ENCODE measurements around the gene SORBS1.

Gene SORBS1

GRCh38 chr10:95505641-95506040, 55.5 kb downstream of the SORBS1 start:
- no peak for TF ChIP-seq POU6F1 (CRISPR knock-in tag; IDR thresholded peaks at IDR 0.05; ENCODE audit: borderline replicate concordance, low read depth)
- ATAC-seq: no peak

DNA sequence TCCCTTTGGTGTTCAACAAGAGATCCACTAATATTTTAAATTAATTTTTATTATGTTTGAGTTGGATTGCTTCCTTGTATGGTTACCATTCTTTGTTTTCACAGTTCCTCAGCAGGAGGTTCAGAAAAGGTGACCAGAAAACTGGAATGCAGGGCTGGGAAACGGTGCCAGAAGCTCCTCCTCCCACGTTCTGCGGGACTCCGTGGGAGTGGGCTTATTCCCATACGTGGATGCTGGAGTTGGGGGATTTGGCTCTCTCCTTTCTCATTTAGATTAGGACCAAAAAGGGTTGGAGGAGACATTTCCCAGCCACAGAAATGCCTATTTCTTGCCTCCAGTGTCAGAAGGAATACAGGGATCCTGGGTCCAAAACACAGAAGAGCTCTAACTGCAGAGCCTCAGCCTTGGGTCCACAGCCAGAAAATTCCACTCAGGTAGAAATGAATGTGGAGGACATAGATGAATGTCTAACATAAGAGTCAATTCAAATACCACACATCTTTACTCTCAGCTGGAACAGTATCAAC, 56.0 kb downstream of the SORBS1 start:
- no peak for ATAC-seq
- TF ChIP-seq, protein P1, sequence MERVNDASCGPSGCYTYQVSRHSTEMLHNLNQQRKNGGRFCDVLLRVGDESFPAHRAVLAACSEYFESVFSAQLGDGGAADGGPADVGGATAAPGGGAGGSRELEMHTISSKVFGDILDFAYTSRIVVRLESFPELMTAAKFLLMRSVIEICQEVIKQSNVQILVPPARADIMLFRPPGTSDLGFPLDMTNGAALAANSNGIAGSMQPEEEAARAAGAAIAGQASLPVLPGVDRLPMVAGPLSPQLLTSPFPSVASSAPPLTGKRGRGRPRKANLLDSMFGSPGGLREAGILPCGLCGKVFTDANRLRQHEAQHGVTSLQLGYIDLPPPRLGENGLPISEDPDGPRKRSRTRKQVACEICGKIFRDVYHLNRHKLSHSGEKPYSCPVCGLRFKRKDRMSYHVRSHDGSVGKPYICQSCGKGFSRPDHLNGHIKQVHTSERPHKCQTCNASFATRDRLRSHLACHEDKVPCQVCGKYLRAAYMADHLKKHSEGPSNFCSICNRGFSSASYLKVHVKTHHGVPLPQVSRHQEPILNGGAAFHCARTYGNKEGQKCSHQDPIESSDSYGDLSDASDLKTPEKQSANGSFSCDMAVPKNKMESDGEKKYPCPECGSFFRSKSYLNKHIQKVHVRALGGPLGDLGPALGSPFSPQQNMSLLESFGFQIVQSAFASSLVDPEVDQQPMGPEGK (CRISPR knock-in tag; IDR thresholded peaks at IDR 0.05; ENCODE audit: borderline replicate concordance): no peak
- TF ChIP-seq, protein P2, sequence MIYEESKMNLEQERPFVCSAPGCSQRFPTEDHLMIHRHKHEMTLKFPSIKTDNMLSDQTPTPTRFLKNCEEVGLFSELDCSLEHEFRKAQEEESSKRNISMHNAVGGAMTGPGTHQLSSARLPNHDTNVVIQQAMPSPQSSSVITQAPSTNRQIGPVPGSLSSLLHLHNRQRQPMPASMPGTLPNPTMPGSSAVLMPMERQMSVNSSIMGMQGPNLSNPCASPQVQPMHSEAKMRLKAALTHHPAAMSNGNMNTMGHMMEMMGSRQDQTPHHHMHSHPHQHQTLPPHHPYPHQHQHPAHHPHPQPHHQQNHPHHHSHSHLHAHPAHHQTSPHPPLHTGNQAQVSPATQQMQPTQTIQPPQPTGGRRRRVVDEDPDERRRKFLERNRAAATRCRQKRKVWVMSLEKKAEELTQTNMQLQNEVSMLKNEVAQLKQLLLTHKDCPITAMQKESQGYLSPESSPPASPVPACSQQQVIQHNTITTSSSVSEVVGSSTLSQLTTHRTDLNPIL (CRISPR knock-in tag; IDR thresholded peaks at IDR 0.05; ENCODE audit: low read depth): no peak

DNA sequence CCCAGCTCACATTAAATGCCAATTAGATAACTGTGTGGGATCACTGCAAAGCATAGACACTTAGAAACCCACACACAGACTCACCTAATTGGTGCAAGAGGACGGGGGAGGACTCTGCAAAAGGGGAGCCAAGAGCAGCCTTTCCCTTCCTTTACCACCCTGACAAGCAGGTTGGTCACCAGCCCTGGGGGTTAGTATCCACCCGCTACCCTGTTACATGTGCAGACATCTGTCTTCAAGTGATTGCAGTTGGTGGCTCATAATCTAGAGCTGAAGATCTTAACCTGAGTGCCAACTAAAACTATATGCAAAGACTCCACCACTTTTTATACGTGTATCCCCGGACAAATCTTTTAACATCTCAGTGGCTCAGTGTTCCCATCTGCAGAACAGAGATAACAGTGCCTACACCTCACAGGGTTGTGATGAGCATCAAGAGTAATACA, 56.9 kb downstream of the SORBS1 start:
- TF ChIP-seq ZC3H10 (CRISPR knock-in tag; IDR thresholded peaks at IDR 0.05): no peak
- TF ChIP-seq BACH2 (CRISPR knock-in tag; IDR thresholded peaks at IDR 0.05; ENCODE audit: borderline replicate concordance): no peak
- TF ChIP-seq, protein P1 (CRISPR knock-in tag; IDR thresholded peaks at IDR 0.05; ENCODE audit: borderline replicate concordance): no peak
- TF ChIP-seq ZFP30 (CRISPR knock-in tag; IDR thresholded peaks at IDR 0.05): no peak
- TF ChIP-seq ARNTL (CRISPR knock-in tag; IDR thresholded peaks at IDR 0.05; ENCODE audit: borderline replicate concordance, low read depth): no peak
- TF ChIP-seq ISL1 (CRISPR knock-in tag; IDR thresholded peaks at IDR 0.05): no peak
- no peak for TF ChIP-seq PPARA (CRISPR knock-in tag; IDR thresholded peaks at IDR 0.05; ENCODE audit: borderline replicate concordance)
- no peak for TF ChIP-seq ZNF8 (CRISPR knock-in tag; IDR thresholded peaks at IDR 0.05)
- no peak for TF ChIP-seq OSR1 (CRISPR knock-in tag; IDR thresholded peaks at IDR 0.05)
- no peak for TF ChIP-seq ZNF70 (CRISPR knock-in tag; IDR thresholded peaks at IDR 0.05)
- no peak for TF ChIP-seq SNAI2 (CRISPR knock-in tag; IDR thresholded peaks at IDR 0.05)
- no peak for TF ChIP-seq ESRRG (CRISPR knock-in tag; IDR thresholded peaks at IDR 0.05)
- TF ChIP-seq, protein P2 (CRISPR knock-in tag; IDR thresholded peaks at IDR 0.05; ENCODE audit: low read depth): no peak
- no peak for TF ChIP-seq TCF4 (CRISPR knock-in tag; IDR thresholded peaks at IDR 0.05; ENCODE audit: borderline replicate concordance)
- TF ChIP-seq CSRNP3 (CRISPR knock-in tag; IDR thresholded peaks at IDR 0.05): no peak
- no peak for TF ChIP-seq ZNF565 (CRISPR knock-in tag; conservative IDR thresholded peaks at IDR 0.05; ENCODE audit: low read depth)
- no peak for TF ChIP-seq TOX (CRISPR knock-in tag; IDR thresholded peaks at IDR 0.05; ENCODE audit: borderline replicate concordance)
- TF ChIP-seq GLIS3 (CRISPR knock-in tag; IDR thresholded peaks at IDR 0.05): no peak
- no peak for TF ChIP-seq ZFP3 (CRISPR knock-in tag; IDR thresholded peaks at IDR 0.05)
- TF ChIP-seq POU6F1 (CRISPR knock-in tag; IDR thresholded peaks at IDR 0.05; ENCODE audit: borderline replicate concordance, low read depth): no peak
- ATAC-seq: no peak

Data from SK-N-SH treated with all-trans-retinoic acid at 6 μM for 48 hours (cell line).